Neuronal stem cell (in vitro differentiated cells): Measurements from ENCODE around the gene WNT7A.

ENCODE experiments used
- DNase-seq: peaks from one replicate; pipeline ENCODE4 v3.0.0-alpha.2; 2013; ENCODE audit warnings: low spot score
- H2AFZ ChIP-seq: one replicate; pipeline ENCODE4 v1.6.1; 2013; ENCODE audit warnings: mild to moderate bottlenecking, low read length, inconsistent platforms
- H2AK5ac ChIP-seq: 2 replicates; pipeline ENCODE4 v1.6.1; 2013; ENCODE audit warnings: low read depth, mild to moderate bottlenecking, inconsistent platforms, low read length, moderate library complexity, mixed read lengths
- H2BK120ac ChIP-seq: 2 replicates; pipeline ENCODE4 v1.6.1; 2013; ENCODE audit warnings: low read depth, mild to moderate bottlenecking, inconsistent platforms, low read length, moderate library complexity, mixed read lengths
- H2BK12ac ChIP-seq: one replicate; pipeline ENCODE4 v1.6.1; 2013; ENCODE audit warnings: low read length, inconsistent platforms
- H2BK15ac ChIP-seq: 2 replicates; pipeline ENCODE4 v1.6.1; 2013; ENCODE audit warnings: mild to moderate bottlenecking, low read length, inconsistent platforms, mixed read lengths
- H2BK5ac ChIP-seq: one replicate; pipeline ENCODE4 v1.6.1; 2013; ENCODE audit warnings: inconsistent platforms, mild to moderate bottlenecking, low read length, moderate library complexity
- H3K14ac ChIP-seq: one replicate; pipeline ENCODE4 v1.6.1; 2013; ENCODE audit warnings: low read length, inconsistent platforms
- H3K18ac ChIP-seq: 2 replicates; pipeline ENCODE4 v1.6.1; 2013; ENCODE audit warnings: low read length, inconsistent platforms
- H3K23ac ChIP-seq: 2 replicates; pipeline ENCODE4 v1.6.1; 2013; ENCODE audit warnings: low read depth, mild to moderate bottlenecking, mixed read lengths, low read length, inconsistent platforms; ENCODE audit not compliant: poor library complexity
- H3K27ac ChIP-seq: replicated peaks from 3 replicates; pipeline ENCODE4 v1.5.1; 2013; ENCODE audit warnings: low read length, inconsistent platforms
- H3K27me3 ChIP-seq, 3 experiments: 2 replicates each; pipeline ENCODE4 v1.6.1; 2013; ENCODE audit warnings: low read length in 3 of 3, mild to moderate bottlenecking in 2 of 3, inconsistent platforms in 1 of 3, low read depth in 1 of 3, mixed read lengths in 1 of 3, moderate library complexity in 1 of 3; ENCODE audit not compliant: control insufficient read depth in 3 of 3, insufficient read depth in 3 of 3
- H3K36me3 ChIP-seq, 2 donors: replicated peaks in 1 of 2; 2 replicates each; pipeline ENCODE4 v1.6.1; 2013; ENCODE audit warnings: low read length in 2 of 2; ENCODE audit not compliant: control insufficient read depth in 2 of 2, insufficient read depth in 2 of 2
- H3K4ac ChIP-seq: 2 replicates; pipeline ENCODE4 v1.6.1; 2013; ENCODE audit warnings: inconsistent platforms, mild to moderate bottlenecking, low read length, moderate library complexity
- H3K4me1 ChIP-seq, 2 donors: 1 replicate in 1 of 2; 2 replicates in 1 of 2; pipeline ENCODE4 v1.6.1; 2013; ENCODE audit warnings: low read length in 2 of 2, low read depth in 1 of 2; ENCODE audit not compliant: control insufficient read depth in 2 of 2, insufficient read depth in 1 of 2
- H3K4me2 ChIP-seq: one replicate; pipeline ENCODE4 v1.6.1; 2013; ENCODE audit warnings: mild to moderate bottlenecking, low read length, inconsistent platforms; ENCODE audit not compliant: insufficient read depth, poor library complexity, severe bottlenecking
- H3K4me3 ChIP-seq, 2 donors: 2 replicates each; pipeline ENCODE4 v1.5.1; 2013; ENCODE audit warnings: low read length in 2 of 2, mild to moderate bottlenecking in 2 of 2, inconsistent platforms in 1 of 2, moderate library complexity in 1 of 2
- H3K79me1 ChIP-seq: one replicate; pipeline ENCODE4 v1.6.1; 2013; ENCODE audit warnings: low read depth, mild to moderate bottlenecking, inconsistent platforms, low read length, moderate library complexity
- H3K9ac ChIP-seq: one replicate; pipeline ENCODE4 v1.6.1; 2013; ENCODE audit warnings: mild to moderate bottlenecking, low read depth, low read length, inconsistent platforms; ENCODE audit not compliant: poor library complexity
- H3K9me3 ChIP-seq, 2 donors: replicated peaks in 1 of 2; 2 replicates each; pipeline versions ENCODE3 to v1.6.1; 2013; ENCODE audit warnings: low read length in 2 of 2, mild to moderate bottlenecking in 2 of 2, inconsistent platforms in 1 of 2, low read depth in 1 of 2, mixed read lengths in 1 of 2, moderate library complexity in 1 of 2; ENCODE audit not compliant: control insufficient read depth in 2 of 2, insufficient read depth in 1 of 2
- H4K8ac ChIP-seq: one replicate; pipeline ENCODE4 v1.6.1; 2013; ENCODE audit warnings: low read depth, mild to moderate bottlenecking, inconsistent platforms, low read length, moderate library complexity
- H4K91ac ChIP-seq: one replicate; pipeline ENCODE4 v1.6.1; 2013; ENCODE audit warnings: low read length, low read depth, mild to moderate bottlenecking, inconsistent platforms; ENCODE audit not compliant: poor library complexity
- WGBS, 2 donors: extraction: QIAGEN DNeasy Blood & Tissue Kit; methylation state at CpG; one replicate each; pipeline ENCODE4 v1.1.7; 2013; ENCODE audit warnings: missing lambda C conversion rate in 2 of 2, mixed read lengths in 1 of 2; ENCODE audit not compliant: insufficient read length in 2 of 2, insufficient replicate concordance in 1 of 2; ENCODE audit errors: extremely low coverage in 2 of 2; 5-methylcytosine and 5-hydroxymethylcytosine counted together

WNT7A gene

GRCh38 chr3:13790376-13791197 lies 89.3 kb downstream of the WNT7A start:
- Histone ChIP-seq H3K79me1 (no peaks in the 10 kb centered on the region), H3K9ac (no peak overlapping the region), H2AFZ (peak overlapping the region; percentile 57), H2AK5ac (peak overlapping the region; percentile 80), H3K4me3 (no peak overlapping the region), H3K9me3 (peaks cover 0 to 2% of the 10 kb centered on the region in 2 donors), H2BK12ac (no peak overlapping the region), H4K91ac (no peak overlapping the region), H3K14ac (peak overlapping the region; percentile 14), H2BK15ac (no peak overlapping the region), H2BK5ac (no peak overlapping the region), H3K18ac (peak overlapping the region; percentile 86), H4K8ac (no peak overlapping the region), H3K27ac (no peak overlapping the region), H3K27me3 (no peaks in the 10 kb centered on the region), H3K23ac (no peak overlapping the region), H3K4me1 (peaks cover 21 to 44% of the 10 kb centered on the region in 2 donors), H3K36me3 (no peaks in the 10 kb centered on the region), H3K4ac (no peak overlapping the region), H2BK120ac (peak overlapping the region; percentile 10), H3K4me2 (no peak overlapping the region)
- no CpG with 5 or more reads among the region's 13 CpGs for WGBS, 2 donors
- DNase-seq = no peak

DNA sequence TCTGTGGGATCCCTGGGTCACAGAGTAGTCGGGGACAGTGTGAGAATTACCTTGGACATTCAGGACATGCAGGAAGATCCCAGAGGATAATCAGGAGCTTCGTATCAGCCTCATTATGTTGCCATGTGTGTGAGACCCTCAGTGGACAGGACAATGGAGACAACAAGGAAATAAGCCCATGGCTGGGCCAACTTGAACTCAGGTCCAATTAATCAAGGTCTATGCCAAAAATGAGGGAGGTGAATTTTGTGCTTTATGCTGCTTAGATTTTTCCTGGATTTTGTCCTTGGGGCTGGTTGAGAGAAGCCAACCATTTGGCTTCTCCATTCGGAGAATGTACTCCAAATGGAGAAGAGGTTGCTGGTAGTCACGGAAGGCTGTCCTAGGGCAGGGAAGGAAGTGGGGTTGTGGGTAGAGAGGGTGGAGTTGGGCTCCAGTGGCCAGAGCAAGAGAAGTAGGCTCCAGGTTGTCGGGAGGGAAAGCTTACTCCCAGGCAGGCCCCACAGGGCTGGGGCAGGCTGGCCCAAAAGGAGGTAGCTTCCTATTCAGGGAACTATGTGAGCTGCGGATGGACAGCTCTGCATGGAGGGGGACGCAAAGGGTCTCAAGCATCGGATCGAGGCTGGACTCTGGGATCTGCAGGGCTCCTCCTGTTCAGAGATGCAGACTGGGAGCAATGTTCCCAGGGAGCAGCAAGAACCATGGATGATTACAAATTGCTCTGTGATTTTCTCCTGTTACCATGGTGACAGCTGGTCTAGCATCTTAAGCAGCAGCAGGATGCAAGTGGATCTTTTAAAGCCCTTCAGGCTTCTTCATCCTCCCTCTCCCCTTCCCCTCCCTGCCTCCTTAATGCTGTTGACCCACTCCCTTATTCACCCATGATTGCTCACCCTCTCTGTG lies 91.1 kb downstream of the WNT7A start:
- H3K4me2 ChIP-seq = no peak overlapping the region
- H3K27ac ChIP-seq = no peak overlapping the region
- H2AFZ ChIP-seq = no peak overlapping the region

DNA sequence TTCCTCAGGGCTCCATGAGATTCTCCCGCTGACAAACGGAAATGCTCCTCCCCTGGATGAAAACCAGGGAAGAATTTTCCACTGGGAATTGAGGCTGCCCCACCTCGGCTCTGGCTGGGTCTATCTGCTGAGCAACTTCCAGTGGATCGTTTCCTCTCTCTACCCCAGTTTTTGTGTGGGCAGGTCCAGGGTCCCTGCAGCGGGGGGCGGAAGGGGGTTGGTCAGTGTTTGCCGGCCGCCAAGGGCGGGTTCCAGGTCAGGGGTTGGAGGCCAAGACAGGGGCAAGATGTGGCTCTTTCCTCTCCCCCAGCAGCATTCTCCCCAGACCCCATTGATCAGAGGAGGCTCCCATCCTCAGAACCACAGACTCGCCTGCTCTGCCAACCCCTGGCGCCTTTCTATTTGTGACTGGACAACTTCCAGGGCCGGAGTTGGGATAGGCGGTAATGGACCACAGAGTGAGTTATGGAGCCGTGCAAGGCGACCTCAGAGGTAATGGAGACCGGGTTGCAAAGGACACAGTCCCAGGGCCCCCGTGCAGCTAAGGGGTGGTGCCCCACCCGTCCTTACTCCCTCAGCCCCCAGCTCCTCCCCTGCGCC lies 92.2 kb downstream of the WNT7A start:
- Histone ChIP-seq H3K4me2 (no peak overlapping the region), H2BK15ac (no peak overlapping the region), H2AK5ac (peak overlapping the region; percentile 30), H3K27me3 (no peaks in the 10 kb centered on the region), H2BK5ac (no peak overlapping the region), H3K23ac (no peak overlapping the region), H3K4me3 (no peak overlapping the region), H3K14ac (peak overlapping the region; percentile 10), H2BK12ac (no peak overlapping the region), H3K18ac (peak overlapping the region; percentile 42), H3K79me1 (no peaks in the 10 kb centered on the region), H2BK120ac (no peak overlapping the region), H3K36me3 (no peaks in the 10 kb centered on the region), H3K9me3 (no peaks in the 10 kb centered on the region), H3K27ac (no peak overlapping the region), H4K91ac (no peak overlapping the region), H3K4me1 (peaks cover 29 to 62% of the 10 kb centered on the region in 2 donors), H4K8ac (no peak overlapping the region), H2AFZ (no peak overlapping the region), H3K9ac (no peak overlapping the region), H3K4ac (no peak overlapping the region)
- WGBS, 2 donors = no CpG with 5 or more reads among the region's 19 CpGs
- DNase-seq = no peak

More for the DNA sequence above, 91.1 kb downstream of the WNT7A start:
- Histone ChIP-seq H3K36me3 (no peaks in the 10 kb centered on the region), H2BK5ac (no peak overlapping the region), H3K4ac (no peak overlapping the region), H2BK15ac (no peak overlapping the region), H3K9me3 (no peaks in the 10 kb centered on the region), H4K91ac (no peak overlapping the region), H3K79me1 (no peaks in the 10 kb centered on the region), H3K23ac (no peak overlapping the region), H3K18ac (no peak overlapping the region), H2AK5ac (no peak overlapping the region), H3K14ac (no peak overlapping the region), H3K9ac (no peak overlapping the region), H2BK12ac (no peak overlapping the region), H3K4me1 (peaks cover 28 to 55% of the 10 kb centered on the region in 2 donors), H2BK120ac (no peak overlapping the region), H4K8ac (no peak overlapping the region), H3K27me3 (no peaks in the 10 kb centered on the region), H3K4me3 (no peak overlapping the region)
- no CpG with 5 or more reads among the region's 9 CpGs for WGBS, 2 donors
- DNase-seq = no peak
